Mesenchymal stem cell (in vitro differentiated cells and primary cell): Measurements from ENCODE around the gene ANKHD1.

Experiments
- DNase-seq: peaks from one replicate; pipeline ENCODE4 v3.0.0-alpha.2; 2013
- H2AFZ ChIP-seq: one replicate; pipeline ENCODE4 v1.6.1; 2013; ENCODE audit warnings: low read depth, mild to moderate bottlenecking, control low read depth, inconsistent platforms, low read length, moderate library complexity
- H2AK5ac ChIP-seq: 2 replicates; pipeline ENCODE4 v1.6.1; 2013; ENCODE audit warnings: low read length, moderate library complexity, mild to moderate bottlenecking, inconsistent platforms; ENCODE audit not compliant: severe bottlenecking
- H2BK120ac ChIP-seq: one replicate; pipeline ENCODE4 v1.6.1; 2013; ENCODE audit warnings: low read depth, mild to moderate bottlenecking, inconsistent platforms, low read length, moderate library complexity
- H2BK12ac ChIP-seq, 2 experiments: one replicate each; pipeline ENCODE4 v1.6.1; 2013; ENCODE audit warnings: inconsistent platforms in 2 of 2, low read length in 2 of 2, mild to moderate bottlenecking in 2 of 2, moderate library complexity in 2 of 2, control low read depth in 1 of 2
- H2BK15ac ChIP-seq: one replicate; pipeline ENCODE4 v1.6.1; 2013; ENCODE audit warnings: mild to moderate bottlenecking, low read depth, inconsistent platforms; ENCODE audit not compliant: poor library complexity, severe bottlenecking
- H2BK5ac ChIP-seq: 2 replicates; pipeline ENCODE4 v1.6.1; 2013; ENCODE audit warnings: low read depth, mild to moderate bottlenecking, low read length, control low read depth, inconsistent platforms; ENCODE audit not compliant: poor library complexity, severe bottlenecking
- H3K14ac ChIP-seq, 2 experiments: one replicate each; pipeline ENCODE4 v1.6.1; 2013; ENCODE audit warnings: inconsistent platforms in 2 of 2, low read length in 2 of 2, control low read depth in 1 of 2, mild to moderate bottlenecking in 1 of 2, moderate library complexity in 1 of 2
- H3K18ac ChIP-seq, 2 experiments: one replicate each; pipeline ENCODE4 v1.6.1; 2013; ENCODE audit warnings: inconsistent platforms in 2 of 2, low read length in 2 of 2, control low read depth in 1 of 2, low read depth in 1 of 2, mild to moderate bottlenecking in 1 of 2
- H3K23ac ChIP-seq, 2 experiments: one replicate each; pipeline ENCODE4 v1.6.1; 2013; ENCODE audit warnings: inconsistent platforms in 2 of 2, low read length in 2 of 2, mild to moderate bottlenecking in 2 of 2, moderate library complexity in 2 of 2, control low read depth in 1 of 2
- H3K27ac ChIP-seq: 2 replicates; pipeline ENCODE4 v1.5.1; 2013; ENCODE audit warnings: mild to moderate bottlenecking, moderate library complexity, low read length, control low read depth, inconsistent platforms; ENCODE audit not compliant: poor library complexity, severe bottlenecking
- H3K27me3 ChIP-seq, 2 experiments: 2 replicates each; pipeline versions ENCODE4 v1.6.1 to v1.7.0; 2013; ENCODE audit warnings: low read length in 2 of 2, mild to moderate bottlenecking in 2 of 2, moderate library complexity in 2 of 2, control low read depth in 1 of 2, inconsistent platforms in 1 of 2; ENCODE audit not compliant: control insufficient read depth in 1 of 2, insufficient read depth in 1 of 2
- H3K36me3 ChIP-seq, 2 experiments: 2 replicates each; pipeline versions ENCODE4 v1.6.1 to v1.7.0; 2013; ENCODE audit warnings: low read length in 2 of 2, control low read depth in 1 of 2, inconsistent platforms in 1 of 2, low read depth in 1 of 2, mild to moderate bottlenecking in 1 of 2; ENCODE audit not compliant: insufficient read depth in 2 of 2, control insufficient read depth in 1 of 2
- H3K4ac ChIP-seq, 2 experiments: one replicate each; pipeline ENCODE4 v1.6.1; 2013; ENCODE audit warnings: inconsistent platforms in 2 of 2, low read length in 2 of 2, mild to moderate bottlenecking in 2 of 2, moderate library complexity in 2 of 2, control low read depth in 1 of 2, low read depth in 1 of 2
- H3K4me1 ChIP-seq: 2 replicates; pipeline ENCODE4 v1.6.1; 2013; ENCODE audit warnings: low read depth, low read length, control low read depth; ENCODE audit not compliant: control insufficient read depth, insufficient read depth
- H3K4me2 ChIP-seq: 2 replicates; pipeline ENCODE4 v1.6.1; 2013; ENCODE audit warnings: low read length, mild to moderate bottlenecking, inconsistent platforms; ENCODE audit not compliant: poor library complexity, severe bottlenecking
- H3K4me3 ChIP-seq, 2 experiments: 2 replicates each; pipeline versions ENCODE4 v1.5.1 to v1.7.0; 2013; ENCODE audit warnings: low read length in 2 of 2, mild to moderate bottlenecking in 2 of 2, control low read depth in 1 of 2, low read depth in 1 of 2; ENCODE audit not compliant: insufficient read depth in 1 of 2
- H3K79me1 ChIP-seq: replicated peaks from 2 replicates; pipeline ENCODE4 v1.6.1; 2013; ENCODE audit warnings: mild to moderate bottlenecking, control low read depth, low read length, inconsistent platforms; ENCODE audit not compliant: poor library complexity, severe bottlenecking
- H3K9ac ChIP-seq: 2 replicates; pipeline ENCODE4 v1.7.0; 2013; ENCODE audit warnings: mild to moderate bottlenecking, low read length, moderate library complexity
- H3K9me3 ChIP-seq: 2 replicates; pipeline ENCODE4 v1.7.0; 2013; ENCODE audit warnings: mild to moderate bottlenecking, low read length; ENCODE audit not compliant: control insufficient read depth
- H4K8ac ChIP-seq: one replicate; pipeline ENCODE4 v1.6.1; 2013; ENCODE audit warnings: inconsistent platforms, mild to moderate bottlenecking, low read length, moderate library complexity
- H4K91ac ChIP-seq: one replicate; pipeline ENCODE4 v1.6.1; 2013; ENCODE audit warnings: mild to moderate bottlenecking, low read length, inconsistent platforms
- WGBS: methylation state at CpG from one replicate; pipeline ENCODE4 v1.1.7; 2013; ENCODE audit warnings: mixed read lengths; 5-methylcytosine and 5-hydroxymethylcytosine counted together

ANKHD1 gene

DNA sequence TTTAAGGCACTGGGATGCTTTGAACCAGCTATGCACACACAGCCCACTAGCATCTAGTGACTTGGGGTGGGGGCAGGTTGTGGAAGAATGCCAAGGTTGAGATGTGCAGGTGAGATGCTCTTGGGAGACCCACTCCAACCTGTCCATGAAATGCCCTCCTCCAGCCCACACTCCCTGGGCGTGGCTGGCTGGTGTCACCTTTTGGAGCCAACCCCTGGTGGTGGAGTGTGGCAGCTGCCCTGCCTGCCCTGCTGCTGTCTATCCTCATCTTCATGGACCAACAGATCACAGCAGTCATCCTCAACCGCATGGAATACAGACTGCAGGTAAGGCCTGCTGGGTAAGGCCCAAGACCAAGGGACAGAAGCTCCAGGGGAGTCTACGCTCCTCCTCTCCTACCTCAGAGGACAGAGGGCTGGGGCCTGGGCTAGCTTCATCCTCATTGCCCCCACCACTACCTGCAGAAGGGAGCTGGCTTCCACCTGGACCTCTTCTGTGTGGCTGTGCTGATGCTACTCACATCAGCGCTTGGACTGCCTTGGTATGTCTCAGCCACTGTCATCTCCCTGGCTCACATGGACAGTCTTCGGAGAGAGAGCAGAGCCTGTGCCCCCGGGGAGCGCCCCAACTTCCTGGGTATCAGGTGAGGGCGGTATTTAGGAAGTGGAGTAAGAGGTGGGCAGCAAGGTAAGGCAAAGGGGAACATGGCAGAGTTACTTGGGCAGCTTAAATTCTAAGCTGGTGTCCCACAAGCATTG is 34.2 kb upstream of the ANKHD1 start:
- Histone ChIP-seq H2AK5ac (no peak overlapping the region), H2BK120ac (no peak overlapping the region), H3K36me3 (no peaks in the 10 kb centered on the region), H2BK5ac (no peak overlapping the region), H3K14ac (no peak overlapping the region), H3K9ac (no peak overlapping the region), H3K23ac (no peak overlapping the region), H3K4ac (no peak overlapping the region), H3K4me3 (no peak overlapping the region), H3K27ac (no peak overlapping the region), H4K8ac (no peak overlapping the region), H4K91ac (no peak overlapping the region), H3K18ac (no peak overlapping the region), H2AFZ (no peak overlapping the region), H3K4me2 (no peak overlapping the region), H3K9me3 (no peaks in the 10 kb centered on the region), H3K4me1 (peaks cover 6% of the 10 kb centered on the region), H3K27me3 (peaks cover 0 to 5% of the 10 kb centered on the region in 2 experiments), H2BK12ac (no peak overlapping the region), H3K79me1 (no peaks in the 10 kb centered on the region), H2BK15ac (no peak overlapping the region)
- WGBS = 84% methylated on average over 8 of the region's 8 CpGs
- DNase-seq = no peak

GRCh38 chr5:140371356-140372151 is 30.1 kb upstream of the ANKHD1 start:
- H3K18ac ChIP-seq = no peak overlapping the region
- no peak overlapping the region for H3K4me2 ChIP-seq
- no peak overlapping the region for H4K91ac ChIP-seq
- no peak overlapping the region for H3K4me3 ChIP-seq
- H3K9me3 ChIP-seq = no peaks in the 10 kb centered on the region
- WGBS = 86% methylated on average over 2 of the region's 3 CpGs
- no peak overlapping the region for H4K8ac ChIP-seq
- no peak overlapping the region for H3K9ac ChIP-seq
- H2BK120ac ChIP-seq = no peak overlapping the region
- no peak overlapping the region for H2BK5ac ChIP-seq
- no peak overlapping the region for H2AFZ ChIP-seq
- no peak overlapping the region for H3K14ac ChIP-seq
- no peaks in the 10 kb centered on the region for H3K27me3 ChIP-seq
- H3K4ac ChIP-seq = no peak overlapping the region
- no peaks in the 10 kb centered on the region for H3K4me1 ChIP-seq
- H3K23ac ChIP-seq = no peak overlapping the region
- H2BK12ac ChIP-seq = no peak overlapping the region
- H3K36me3 ChIP-seq = no peaks in the 10 kb centered on the region
- H3K79me1 ChIP-seq = no peaks in the 10 kb centered on the region
- H3K27ac ChIP-seq = no peak overlapping the region
- no peak overlapping the region for H2AK5ac ChIP-seq
- no peak for DNase-seq
- H2BK15ac ChIP-seq = no peak overlapping the region

DNA sequence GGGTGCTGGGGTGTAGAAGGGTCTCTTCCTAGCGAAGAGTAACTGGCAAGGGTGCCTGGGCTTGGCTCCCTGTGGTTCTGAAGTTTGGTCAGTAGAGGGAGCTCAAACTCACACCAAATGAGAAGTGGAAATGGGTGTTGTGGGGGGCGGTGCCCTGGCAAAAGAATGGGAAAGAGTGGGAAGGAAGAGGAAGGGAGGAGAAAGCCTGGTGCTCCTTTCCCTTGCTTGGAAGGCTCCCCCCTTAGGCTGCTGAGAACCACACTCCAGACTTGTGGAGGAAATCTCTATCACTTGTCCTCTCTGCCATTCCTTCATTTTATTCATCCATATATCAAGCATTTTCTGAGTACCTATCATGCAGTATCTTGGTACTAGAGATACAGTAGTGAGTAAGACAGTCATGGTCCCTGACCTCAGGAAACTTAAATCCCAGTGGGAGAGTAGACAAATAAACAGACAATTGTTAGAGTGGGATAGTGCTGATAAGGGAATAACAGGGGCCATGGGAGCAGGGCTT is 28.6 kb upstream of the ANKHD1 start:
- no peak overlapping the region for H2BK5ac ChIP-seq
- 31% methylated on average over 2 of the region's 2 CpGs for WGBS
- no peak overlapping the region for H3K18ac ChIP-seq
- peak overlapping the region in 1 of 2 experiments; percentile 66 for H2BK12ac ChIP-seq
- H3K79me1 ChIP-seq = no peaks in the 10 kb centered on the region
- peak; percentile 81 for DNase-seq
- no peak overlapping the region for H2AFZ ChIP-seq
- H3K9me3 ChIP-seq = no peaks in the 10 kb centered on the region
- no peak overlapping the region for H4K91ac ChIP-seq
- H2BK120ac ChIP-seq = no peak overlapping the region
- no peak overlapping the region for H3K23ac ChIP-seq
- H3K9ac ChIP-seq = peak overlapping the region; percentile 60
- H3K27ac ChIP-seq = no peak overlapping the region
- H3K36me3 ChIP-seq = no peaks in the 10 kb centered on the region
- no peaks in the 10 kb centered on the region for H3K4me1 ChIP-seq
- no peak overlapping the region for H3K4ac ChIP-seq
- H3K27me3 ChIP-seq = no peaks in the 10 kb centered on the region
- H4K8ac ChIP-seq = no peak overlapping the region
- H3K4me2 ChIP-seq = no peak overlapping the region
- no peak overlapping the region for H2AK5ac ChIP-seq
- no peak overlapping the region for H3K4me3 ChIP-seq
- no peak overlapping the region for H2BK15ac ChIP-seq
- no peak overlapping the region for H3K14ac ChIP-seq

DNA sequence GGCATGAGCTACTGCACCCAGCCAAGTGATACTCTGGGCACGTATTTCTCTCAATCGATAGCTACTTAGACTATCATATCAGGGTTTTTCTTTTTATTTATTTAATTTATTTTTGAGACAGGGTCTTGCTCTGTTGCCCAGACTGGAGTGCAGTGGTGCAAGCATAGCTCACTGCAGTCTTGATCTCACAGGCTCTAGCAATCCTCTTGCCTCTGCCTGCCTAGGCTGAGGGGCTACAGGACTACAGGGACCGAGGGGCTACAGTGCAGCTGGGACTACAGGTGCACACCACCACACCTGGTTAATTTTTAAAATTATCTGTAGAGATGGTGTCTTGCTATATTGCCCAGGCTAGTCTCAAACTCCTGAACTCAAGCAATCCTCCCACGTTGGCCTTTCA is 20.3 kb upstream of the ANKHD1 start:
- no peak overlapping the region for H3K14ac ChIP-seq
- H3K27ac ChIP-seq = no peak overlapping the region
- no peak overlapping the region for H2BK5ac ChIP-seq
- H2BK15ac ChIP-seq = no peak overlapping the region
- no peaks in the 10 kb centered on the region for H3K36me3 ChIP-seq
- no peak overlapping the region for H3K4ac ChIP-seq
- H4K8ac ChIP-seq = no peak overlapping the region
- no peak overlapping the region for H2AK5ac ChIP-seq
- H3K18ac ChIP-seq = no peak overlapping the region
- H3K27me3 ChIP-seq = peaks cover 0 to 4% of the 10 kb centered on the region in 2 experiments
- H2BK120ac ChIP-seq = no peak overlapping the region
- H4K91ac ChIP-seq = no peak overlapping the region
- WGBS = 80% methylated on average over 1 of the region's 4 CpGs
- H2AFZ ChIP-seq = no peak overlapping the region
- no peaks in the 10 kb centered on the region for H3K4me1 ChIP-seq
- no peak overlapping the region for H2BK12ac ChIP-seq
- no peak overlapping the region for H3K23ac ChIP-seq
- DNase-seq = no peak
- H3K9me3 ChIP-seq = no peaks in the 10 kb centered on the region
- no peak overlapping the region for H3K4me2 ChIP-seq
- H3K9ac ChIP-seq = no peak overlapping the region
- H3K79me1 ChIP-seq = no peaks in the 10 kb centered on the region
- no peak overlapping the region for H3K4me3 ChIP-seq
